Fibroblast of peridontal ligament (primary cell): Measurements from ENCODE around the gene KRT9.
"Not testable (repeated sequence)": the region's sequence is repeated elsewhere in the genome, so short reads cannot be mapped to it uniquely, and the experiment has no call there.

Source experiments
- DNase-seq: peaks from one replicate; pipeline ENCODE4 v3.0.0-alpha.2; 2010; ENCODE audit errors: extremely low read depth

Gene KRT9

GRCh38 chr17:41571561-41572434, at the start of gene KRT9:
TSS of gene KRT9 (minus strand) at chr17:41572059. CDS start at chr17:41571992, 67 bp downstream.
- no peak for DNase-seq

GRCh38 chr17:41621435-41621817, 49.6 kb upstream of the KRT9 start:
- not testable (repeated sequence) for DNase-seq

- no peak for DNase-seq
Measured at GRCh38 chr17:41620583-41621434, 49.0 kb upstream of the KRT9 start.

- not testable (repeated sequence) for DNase-seq
Measured at GRCh38 chr17:41619927-41620582, 48.2 kb upstream of the KRT9 start.

GRCh38 chr17:41619036-41619926, 47.4 kb upstream of the KRT9 start:
- DNase-seq, result no peak

GRCh38 chr17:41618341-41619035, 46.6 kb upstream of the KRT9 start:
- DNase-seq, result no peak

GRCh38 chr17:41617698-41618097, 45.8 kb upstream of the KRT9 start:
- no peak for DNase-seq

GRCh38 chr17:41617136-41617535, 45.3 kb upstream of the KRT9 start:
- DNase-seq, result no peak

GRCh38 chr17:41616486-41616885, 44.6 kb upstream of the KRT9 start:
- DNase-seq, result not testable (repeated sequence)

GRCh38 chr17:41615454-41615853, 43.6 kb upstream of the KRT9 start:
- no peak for DNase-seq

GRCh38 chr17:41614767-41615166, 42.9 kb upstream of the KRT9 start:
- DNase-seq, result not testable (repeated sequence)

- DNase-seq, result no peak
Measured at GRCh38 chr17:41614098-41614497, 42.2 kb upstream of the KRT9 start.

GRCh38 chr17:41613277-41614082, 41.6 kb upstream of the KRT9 start:
- no peak for DNase-seq

- peak; percentile 43 for DNase-seq
Measured at GRCh38 chr17:41612376-41613160, 40.7 kb upstream of the KRT9 start, which contains the start of gene KRT16. TSS of gene KRT16 (minus strand) at chr17:41612767. CDS start at chr17:41612688, 79 bp downstream.

- DNase-seq, result no peak
Measured at GRCh38 chr17:41610965-41611640, 39.2 kb upstream of the KRT9 start.

- DNase-seq, result not testable (repeated sequence)
Measured at GRCh38 chr17:41610061-41610517, 38.2 kb upstream of the KRT9 start.

- DNase-seq, result not testable (repeated sequence)
Measured at GRCh38 chr17:41606930-41607329, 35.1 kb upstream of the KRT9 start.

GRCh38 chr17:41602524-41602923, 30.7 kb upstream of the KRT9 start:
- no peak for DNase-seq
